NK-92 (cell line): Measurements from ENCODE around the gene RPN2.

Source experiments
- DNase-seq: peaks from one replicate; lab custom pipeline; 2025; ENCODE audit not compliant: unreplicated experiment; lab: John Stamatoyannopoulos, UW

RPN2 gene

DNA sequence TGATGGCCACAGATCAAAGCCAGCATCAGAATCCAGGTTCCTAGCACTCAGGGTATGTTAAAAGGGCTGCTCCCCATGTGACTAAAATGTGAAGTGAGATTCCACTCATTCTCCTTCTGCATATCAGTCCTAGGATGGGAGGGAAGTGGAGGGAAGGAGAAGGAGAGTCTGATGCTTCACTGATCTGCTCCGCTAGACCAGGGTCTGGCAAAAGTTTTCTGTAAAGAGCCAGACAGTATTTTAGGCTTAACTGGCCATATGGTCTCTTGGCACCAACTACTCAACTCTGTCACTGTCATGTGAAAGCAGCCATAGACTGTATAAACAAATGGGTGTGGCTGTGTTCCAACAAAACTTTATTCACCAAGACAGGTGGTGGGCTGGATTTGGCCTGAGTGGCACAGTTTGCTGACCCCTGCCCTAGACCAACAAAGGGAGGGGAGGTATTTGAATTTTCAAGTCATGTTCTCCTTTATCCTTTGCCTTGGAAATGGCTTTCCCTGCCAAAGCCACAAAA is 59.9 kb downstream of the RPN2 start:
- no peak for DNase-seq

DNA sequence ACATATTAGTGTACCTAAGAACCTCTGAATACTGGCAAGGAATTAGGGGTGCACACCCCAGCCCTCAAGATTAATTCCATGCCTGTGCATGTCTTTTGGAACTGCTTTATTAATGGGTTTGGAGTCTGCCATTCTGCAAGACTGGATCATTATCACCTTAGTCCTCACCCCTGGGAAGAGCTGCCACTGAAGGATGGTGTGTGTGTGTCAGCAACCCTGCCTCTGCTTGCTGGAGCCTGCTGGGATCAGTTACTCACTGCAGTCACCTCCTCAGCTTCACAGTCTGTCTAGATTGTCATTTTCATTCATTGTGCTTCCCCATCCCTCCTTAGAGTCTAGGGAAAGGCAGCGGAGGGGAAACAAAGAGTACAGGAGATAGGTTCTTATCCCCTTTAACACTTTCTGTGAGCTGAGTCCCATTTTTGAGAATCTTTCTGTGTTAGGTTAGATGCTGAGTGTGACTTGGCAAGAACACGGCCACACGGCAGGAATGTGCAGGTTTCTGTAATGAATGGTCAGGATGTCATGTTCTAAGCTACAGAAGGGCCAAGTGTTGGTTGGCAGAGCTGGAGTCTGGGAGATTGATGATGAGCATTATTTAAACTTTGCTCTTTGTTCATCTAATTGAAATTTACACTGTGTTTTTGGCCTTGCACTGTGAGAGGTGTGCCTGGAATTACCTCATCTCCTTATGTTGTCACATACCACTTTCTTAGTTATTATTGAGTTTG is 61.4 kb downstream of the RPN2 start:
- DNase-seq: no peak

DNA sequence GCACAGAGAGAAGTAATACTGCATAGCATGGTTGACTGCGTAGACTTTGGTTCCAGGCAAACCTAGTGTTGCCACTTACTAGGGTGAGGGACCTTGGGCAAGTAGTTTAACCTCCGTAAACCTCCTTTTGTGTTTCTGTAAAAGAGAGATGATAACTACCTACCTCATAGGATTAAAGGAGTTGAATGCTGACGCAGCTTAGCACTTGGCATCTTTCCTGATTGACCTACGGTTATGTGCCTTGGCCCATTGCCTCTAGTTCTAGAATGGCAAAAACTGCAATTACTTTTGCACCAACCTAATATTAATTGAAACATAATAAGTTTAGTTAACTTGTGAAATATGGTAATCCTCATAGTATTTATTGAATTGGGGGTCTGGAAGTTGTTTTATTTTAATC is 63.4 kb downstream of the RPN2 start:
- no peak for DNase-seq

DNA sequence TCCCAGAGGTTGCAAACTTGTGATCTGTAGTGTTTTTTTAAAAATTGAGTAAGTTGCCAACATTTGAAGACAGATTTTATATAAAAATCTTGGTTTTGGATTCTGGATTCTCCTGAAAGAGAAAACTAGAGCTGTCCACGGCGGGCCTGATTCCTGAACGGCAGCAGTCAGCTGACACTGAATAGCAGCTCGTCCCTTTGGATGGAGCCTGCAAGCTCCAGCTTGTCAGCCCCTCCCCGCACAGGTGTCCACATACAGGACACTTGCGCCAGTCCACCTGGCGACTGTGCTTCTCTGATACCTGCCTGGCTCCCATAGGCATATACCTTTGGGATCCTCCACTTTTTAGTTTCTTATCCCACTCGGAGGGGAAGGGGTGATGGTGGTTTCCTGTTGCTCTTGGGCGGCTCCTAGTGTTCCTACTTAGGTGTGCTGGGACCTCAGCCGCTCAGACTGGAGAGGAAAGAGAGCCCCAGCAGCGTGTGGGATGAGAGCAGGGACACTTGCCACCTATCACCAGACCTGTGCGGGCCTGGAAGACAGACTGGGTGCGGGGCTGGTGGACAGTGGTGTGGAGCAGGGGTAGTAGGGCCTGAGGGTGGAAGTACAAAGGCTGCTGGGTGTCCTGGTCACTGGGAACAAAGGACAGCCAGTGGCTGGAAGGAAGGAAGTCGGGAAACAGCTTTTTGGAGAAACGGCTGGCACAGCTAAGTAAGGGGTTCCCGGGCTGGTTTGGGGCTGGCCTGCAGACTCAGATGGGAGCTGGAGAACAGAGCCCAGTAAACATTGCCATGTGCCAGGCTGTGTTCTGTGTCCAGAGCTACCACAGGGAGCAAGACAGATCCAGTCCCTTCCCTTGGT is 64.2 kb downstream of the RPN2 start:
- DNase-seq: no peak

DNA sequence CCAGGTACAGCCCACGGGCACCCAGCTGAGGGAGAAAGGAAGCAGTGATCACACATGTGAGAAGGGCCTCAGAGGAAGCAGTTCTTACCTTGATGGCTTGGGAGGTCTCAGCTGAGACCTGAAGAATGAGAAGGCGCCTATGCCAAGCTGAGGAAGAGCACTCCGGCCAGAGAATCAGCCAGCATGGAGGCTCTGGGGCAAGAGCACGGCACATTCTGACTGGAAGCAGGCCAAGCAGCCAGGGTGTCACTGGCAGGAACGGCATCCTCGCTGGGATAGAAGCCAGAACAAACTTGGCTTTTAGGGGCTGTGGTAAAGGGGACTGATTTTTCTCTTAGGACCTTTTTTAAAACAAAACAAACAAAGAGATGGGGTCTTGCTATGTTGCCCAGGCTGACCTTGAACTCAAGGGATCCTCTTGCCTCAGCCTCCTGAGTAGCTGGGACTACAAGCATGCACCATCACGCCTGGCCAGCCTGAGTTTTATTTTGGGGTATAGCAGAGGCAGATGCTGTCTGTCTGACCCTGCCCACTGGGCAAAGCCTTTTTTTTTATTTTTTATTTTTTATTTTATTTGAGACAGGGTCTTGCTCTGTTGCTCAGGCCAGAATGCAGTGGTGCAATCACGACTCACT is 64.9 kb downstream of the RPN2 start:
- DNase-seq: no peak

DNA sequence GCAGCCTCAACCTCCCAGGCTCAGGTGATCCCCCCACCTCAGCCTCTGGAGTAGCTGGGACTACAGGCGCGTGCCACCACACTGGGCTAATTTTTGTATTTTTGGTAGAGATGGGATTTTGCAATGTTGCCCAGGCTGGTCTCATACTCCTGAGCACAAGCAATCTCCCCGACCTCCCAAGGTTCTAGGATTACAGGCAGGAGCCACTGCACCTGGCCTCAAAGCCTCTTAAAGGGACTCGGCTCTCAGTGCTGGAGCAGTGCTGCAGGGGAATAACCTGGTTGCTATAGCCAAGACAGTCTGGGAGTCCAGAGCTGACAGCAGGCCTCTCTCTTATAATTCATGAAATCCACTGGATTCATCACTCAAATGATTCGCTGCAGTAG is 65.4 kb downstream of the RPN2 start:
- DNase-seq: no peak

DNA sequence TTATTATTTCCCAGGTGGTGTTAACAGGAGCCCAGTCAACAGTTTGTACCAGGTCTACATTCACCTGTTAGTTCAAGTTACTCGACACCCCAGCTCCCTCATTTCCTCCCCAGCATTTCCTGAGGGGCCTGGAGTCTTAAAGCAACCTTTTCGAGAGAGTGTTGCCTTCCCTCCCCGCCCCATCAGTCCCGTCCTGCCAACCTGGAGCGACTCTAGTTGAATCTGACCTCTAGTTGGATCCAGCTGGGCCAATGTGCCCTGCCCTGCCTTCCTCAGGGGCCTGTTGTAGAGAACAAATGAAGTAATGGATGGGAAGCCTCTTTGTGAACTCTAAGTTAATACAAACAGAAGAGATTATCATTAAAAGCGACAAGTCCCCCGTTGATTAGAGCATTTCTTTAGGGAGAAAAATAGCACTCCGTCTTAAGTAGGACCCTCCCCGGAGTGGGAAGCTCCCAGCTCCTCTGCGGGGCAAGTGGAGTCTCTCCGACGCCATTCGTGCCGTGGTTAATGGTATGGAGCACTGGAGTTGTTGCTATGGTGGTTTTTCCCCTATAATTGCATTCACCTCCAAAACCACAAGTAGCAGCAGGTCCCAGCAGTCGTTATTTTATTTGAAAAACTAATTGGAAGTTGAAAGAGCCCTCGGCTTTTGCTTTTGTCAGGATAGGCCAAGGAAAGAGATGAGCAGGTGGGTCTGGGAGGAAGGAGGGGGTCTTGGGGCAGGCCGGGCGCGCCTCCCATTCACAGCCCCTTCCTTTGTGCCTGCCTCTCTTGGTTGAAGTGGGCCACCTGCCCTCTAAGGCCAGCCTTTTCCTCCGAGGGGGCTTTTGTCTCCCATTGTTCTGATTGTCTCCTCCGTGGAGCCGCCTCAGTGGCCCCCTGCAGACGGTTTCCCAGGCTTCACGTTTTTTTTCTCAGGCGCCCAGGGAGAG is 66.4 kb downstream of the RPN2 start:
- DNase-seq: no peak

DNA sequence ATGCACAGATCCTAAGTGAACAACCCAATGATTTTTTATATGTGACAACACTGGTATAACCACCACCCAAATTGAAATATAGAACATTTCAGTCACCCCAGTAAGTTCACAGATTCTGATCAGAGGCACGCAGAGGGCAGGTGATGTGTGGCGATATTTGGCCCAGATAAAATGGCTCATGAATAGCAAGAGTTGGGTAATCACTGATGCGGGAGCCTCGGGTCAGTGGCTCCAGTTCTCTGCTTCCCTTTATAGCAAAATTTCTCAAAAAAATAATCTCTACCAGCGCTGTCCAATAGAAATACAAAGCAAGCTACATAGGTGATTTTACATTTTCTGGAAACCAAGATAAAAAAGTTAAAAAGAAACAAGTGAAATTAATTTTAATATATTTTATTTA is 67.6 kb downstream of the RPN2 start:
- no peak for DNase-seq

DNA sequence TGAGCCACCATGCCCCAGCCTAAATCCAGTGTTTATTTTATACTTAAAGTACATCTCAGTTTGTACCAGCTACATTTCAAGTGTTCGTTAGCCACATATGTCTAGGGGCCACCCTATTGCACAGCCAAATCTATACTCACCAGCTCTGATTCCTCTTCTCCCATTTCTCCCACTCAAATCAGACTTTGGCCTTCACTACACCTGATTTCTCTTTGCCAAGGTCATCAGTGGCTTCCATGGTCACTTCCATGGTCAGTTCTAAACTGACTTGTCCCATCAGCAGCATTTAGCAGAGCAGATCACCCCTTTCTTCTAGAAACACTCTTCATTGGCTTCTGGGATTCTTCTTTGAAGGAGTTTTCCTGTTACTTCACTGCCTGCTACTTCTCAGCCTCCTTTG is 68.4 kb downstream of the RPN2 start:
- DNase-seq: no peak

DNA sequence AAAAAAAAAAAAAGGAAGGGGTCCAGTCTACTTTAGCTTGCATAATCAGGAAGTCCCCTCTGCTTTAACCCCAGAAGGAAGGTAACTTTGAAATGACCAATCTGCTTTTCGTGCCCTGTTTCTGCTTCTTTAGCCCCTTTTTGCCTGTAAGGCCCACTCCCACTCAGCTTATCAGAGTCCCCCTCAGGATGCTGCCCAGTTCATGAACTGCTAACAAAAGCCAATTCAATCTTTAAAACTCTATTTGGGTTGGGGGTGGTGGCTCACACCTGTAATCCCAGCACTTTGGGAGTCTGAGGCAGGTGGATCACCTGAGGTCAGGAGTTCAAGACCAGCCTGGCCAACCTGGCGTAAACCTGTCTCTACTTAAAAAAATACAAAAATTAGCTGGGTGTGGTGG is 70.2 kb downstream of the RPN2 start:
- no peak for DNase-seq

DNA sequence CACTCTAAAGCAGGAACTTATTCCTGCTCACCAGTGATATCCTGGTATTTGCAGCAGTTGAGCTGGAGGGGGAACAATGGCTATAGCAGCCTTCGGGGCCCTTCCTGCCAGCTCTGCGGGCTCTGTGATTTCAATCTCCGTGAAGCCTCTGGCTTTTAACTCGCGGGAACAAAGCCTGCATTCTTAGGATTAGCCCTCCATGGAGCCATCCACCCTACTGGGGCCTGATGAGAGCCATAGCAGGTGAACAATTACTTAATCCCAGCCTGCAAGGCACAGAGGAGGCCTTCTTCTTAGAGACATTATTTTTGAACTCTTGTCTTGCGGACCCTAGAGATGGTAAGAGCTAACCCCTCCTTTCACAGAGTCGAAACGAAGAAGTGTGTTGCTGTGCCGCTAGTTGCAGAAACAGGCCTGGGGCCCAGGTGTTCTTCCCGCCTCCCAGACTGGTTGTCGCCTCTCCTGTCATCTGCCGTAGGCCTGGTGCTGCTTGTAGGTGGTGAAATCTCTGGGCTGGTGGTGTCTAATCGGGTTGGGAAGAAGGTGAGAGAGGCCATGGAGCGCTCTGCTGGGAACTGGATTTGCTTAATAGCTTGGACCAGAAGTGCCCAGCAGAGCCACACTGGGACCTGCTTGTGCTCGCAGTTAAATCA is 72.8 kb downstream of the RPN2 start:
- no peak for DNase-seq

DNA sequence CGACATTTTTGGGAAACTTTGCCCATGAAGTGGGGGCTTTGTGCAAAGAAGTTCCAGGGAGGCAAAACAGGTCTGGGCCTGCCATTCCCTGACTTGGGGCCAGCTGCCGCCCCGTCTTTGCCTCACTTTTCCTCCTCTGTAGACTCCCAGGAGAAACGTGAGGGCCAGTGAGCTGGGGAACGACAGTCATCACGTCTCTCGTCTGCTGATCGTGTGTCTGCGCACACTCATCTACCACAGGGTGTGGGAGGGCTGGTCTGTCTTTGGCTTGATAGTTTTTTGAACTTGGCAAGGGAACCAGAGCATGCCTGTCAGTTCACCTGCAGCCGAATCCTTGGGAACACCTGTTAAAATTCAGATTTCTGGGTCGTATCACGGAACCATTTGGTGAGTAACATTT is 74.0 kb downstream of the RPN2 start:
- no peak for DNase-seq

DNA sequence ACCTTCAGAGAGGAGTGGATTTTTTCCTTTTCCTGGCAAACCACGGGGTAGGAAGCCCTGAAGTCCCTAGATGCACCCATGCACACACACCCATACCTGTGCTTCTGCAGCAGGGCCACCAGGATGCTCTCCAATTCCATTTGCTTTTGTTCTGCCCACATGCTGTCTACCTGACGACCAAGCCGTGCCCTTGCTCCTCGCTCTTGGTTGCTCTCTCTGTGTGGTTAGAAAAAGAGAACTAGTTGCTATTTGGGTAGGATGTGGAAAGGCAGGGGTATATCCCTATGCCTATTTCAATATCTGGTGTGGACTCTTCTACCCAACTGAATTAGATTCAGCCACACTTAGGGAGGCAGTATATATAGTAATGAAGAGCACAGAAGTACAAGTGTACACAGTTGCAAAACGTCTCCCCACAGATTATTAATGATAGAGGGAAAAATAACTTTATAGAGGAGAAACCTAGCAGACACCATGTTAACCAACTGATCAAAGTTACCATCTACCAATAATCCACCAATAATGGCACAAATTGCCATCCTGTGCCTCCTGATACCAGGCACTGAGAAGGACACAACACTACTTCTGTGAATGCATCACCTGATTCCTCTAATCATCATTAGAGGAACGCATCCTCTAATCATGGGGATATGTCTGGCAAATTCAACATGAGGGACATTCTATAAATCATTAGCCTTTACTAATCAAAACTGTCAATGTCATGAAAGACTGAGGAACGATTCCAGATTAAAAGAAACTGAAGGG is 75.2 kb downstream of the RPN2 start:
- no peak for DNase-seq

DNA sequence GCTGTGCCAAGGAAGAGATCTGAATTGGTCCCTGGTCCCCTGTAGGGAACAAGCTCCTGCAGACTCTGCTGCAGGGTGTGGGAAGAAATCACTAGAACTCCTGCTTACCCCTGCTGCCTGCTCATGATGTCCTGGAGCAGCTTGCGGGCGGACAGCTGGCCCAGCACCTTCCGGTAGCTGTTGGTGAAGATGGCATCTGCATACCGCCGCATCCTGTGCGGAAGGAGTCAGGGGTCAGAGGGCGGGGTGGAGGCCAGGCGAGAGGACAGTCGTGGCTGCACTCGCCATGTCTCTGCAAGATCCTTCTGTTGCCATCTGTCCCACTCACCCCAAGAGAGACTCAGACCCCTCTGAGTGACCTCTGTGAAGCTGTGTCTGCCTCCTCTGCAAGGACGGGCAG is 77.2 kb downstream of the RPN2 start:
- no peak for DNase-seq

DNA sequence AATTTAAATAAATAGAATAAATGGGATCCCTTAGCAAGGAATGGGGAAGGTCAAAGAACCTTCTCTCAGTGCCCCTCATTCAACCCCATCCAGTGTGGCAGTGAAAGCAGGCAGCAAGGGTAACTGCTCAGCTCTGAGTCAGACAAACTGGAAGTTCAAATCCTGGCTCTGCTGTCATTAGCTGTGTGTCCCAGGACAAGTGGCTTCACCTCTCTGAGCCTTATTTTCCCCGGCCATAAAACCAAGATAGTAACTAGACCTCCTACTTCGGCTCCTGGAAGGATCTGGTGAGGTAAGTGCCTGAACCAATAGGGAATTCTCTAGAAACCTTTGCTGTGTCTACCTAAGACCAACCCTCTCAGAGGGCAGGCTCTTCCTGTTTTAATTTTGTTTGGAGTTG is 78.4 kb downstream of the RPN2 start:
- DNase-seq: no peak

DNA sequence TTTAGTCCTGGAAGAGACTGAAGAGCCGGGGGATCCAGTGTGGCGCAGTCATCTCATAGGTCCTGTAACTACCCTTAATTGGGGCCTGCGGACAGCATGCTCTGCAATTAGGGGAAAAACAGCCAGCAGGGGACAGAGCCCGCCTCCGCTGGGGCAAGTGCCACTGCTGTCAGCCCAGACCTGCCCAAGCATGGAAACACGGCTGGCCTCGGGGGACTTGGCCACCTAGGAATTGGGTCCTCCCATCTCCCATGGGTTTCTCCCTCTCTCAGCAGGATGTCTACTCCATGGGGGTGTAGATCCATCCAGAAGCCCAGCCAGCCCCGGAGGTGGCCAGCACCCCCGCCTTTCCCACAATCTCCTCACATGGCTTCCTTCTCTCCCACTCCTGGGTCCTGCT is 78.9 kb downstream of the RPN2 start:
- DNase-seq: no peak

DNA sequence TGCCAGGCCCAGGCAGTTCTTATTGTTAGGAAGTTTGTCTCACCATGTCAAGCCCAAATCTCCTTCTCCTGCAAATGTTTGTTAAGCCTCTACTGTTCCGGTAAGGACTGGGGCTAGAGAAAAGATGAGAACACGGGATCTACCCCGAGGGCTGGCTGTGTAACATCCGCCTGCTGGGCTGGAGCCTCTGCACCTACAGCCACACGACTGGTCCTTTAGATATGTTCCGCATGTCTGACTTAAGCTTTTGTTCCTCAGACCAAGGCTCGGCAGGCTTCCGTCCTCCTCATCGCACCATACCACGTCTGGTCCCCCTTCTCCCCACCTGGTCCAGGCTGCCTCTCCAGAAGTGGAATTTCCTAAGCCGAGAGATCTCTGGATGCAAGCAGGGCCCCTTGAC is 79.9 kb downstream of the RPN2 start:
- no peak for DNase-seq

DNA sequence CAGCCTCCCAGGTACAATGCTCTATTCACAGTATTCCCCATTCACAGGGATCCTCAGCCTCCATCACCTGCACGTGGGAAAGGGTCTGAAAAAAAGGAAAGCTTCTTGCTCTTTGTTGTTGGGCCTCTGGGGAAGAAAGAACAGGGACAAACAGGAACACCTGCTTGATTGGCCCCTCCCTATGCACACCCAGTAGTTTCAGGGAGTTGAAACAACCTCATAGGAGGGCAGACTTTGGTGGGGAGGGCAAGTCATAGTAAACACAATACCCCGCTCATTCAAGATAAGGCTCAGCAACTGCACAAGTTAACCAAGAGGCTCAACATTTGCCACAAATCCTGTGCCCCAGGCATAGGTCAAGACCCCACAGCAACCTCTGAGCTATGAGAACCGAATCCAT is 80.7 kb downstream of the RPN2 start:
- DNase-seq: no peak

DNA sequence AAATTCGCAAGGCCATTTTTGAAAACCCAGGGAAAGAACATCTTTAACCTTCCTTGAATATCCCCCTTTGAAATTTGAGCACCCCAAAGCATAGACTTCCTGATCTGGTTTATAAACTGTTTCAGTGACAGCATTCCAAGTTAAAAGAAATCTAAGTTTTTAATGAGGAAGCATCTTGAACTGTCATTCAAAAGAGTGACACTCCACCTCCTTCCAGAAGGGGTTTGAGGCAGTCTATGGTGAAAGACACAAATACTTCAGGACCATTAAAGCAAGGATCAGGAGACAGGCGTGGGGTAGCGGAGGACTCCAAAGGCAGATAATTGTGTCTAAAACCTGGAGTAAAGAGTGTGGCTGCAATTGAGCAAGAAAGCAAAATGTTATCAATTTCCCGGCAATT is 81.8 kb downstream of the RPN2 start:
- no peak for DNase-seq

DNA sequence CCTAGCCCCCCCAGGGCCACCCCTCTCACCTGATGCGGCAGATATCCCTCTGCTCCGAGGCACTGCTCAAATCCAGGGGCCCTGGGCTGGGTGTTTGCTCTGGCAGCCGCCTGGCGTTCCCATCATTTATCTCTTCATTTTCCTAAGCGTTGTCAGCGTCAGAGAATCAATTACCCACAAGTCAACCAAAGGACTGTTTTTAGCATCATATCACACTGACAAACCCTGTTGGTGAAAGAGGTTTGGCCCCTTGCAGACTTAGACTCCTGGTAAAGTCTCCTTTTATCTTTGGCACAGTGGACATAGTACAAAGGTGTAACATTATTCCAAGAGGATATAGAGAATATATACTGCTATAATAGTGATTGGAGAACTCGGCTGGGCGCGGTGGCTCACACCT is 82.6 kb downstream of the RPN2 start, which contains the start of gene GHRH:
TSS of gene GHRH (minus strand) at position 101 of the 400 bp plus-strand sequence. CDS start 4,925 bp downstream, outside the sequence.
- DNase-seq: no peak
